AG04449 (cell line): ENCODE results near the gene LRRTM4.

Experiments
- CTCF ChIA-PET: fragments of 350-600 bp; formaldehyde crosslinking; extraction: SDS; loops from one replicate; lab custom pipeline; 2021; ENCODE audit warnings: antibody characterized with exemption; lab: Yijun Ruan, JAX
- POLR2A ChIA-PET: fragments of 400-600, 350-600 bp; formaldehyde crosslinking; extraction: SDS; loops from one replicate; lab custom pipeline; 2020; ENCODE audit warnings: antibody characterized with exemption, inconsistent platforms; lab: Yijun Ruan, JAX
- DNase-seq: peaks from one replicate; pipeline ENCODE4 v3.0.0-alpha.2; 2010; ENCODE audit warnings: low read depth, low spot score
- H3K4me3 ChIP-seq: 2 replicates; pipeline ENCODE4 v1.5.1; 2011; ENCODE audit warnings: low read depth, mild to moderate bottlenecking, control low read depth, low read length
- CTCF ChIP-seq: IDR thresholded peaks from one replicate; pipeline ENCODE4 v1.5.1; 2011; ENCODE audit warnings: mild to moderate bottlenecking, moderate library complexity, low read length, control low read depth, inconsistent platforms; ENCODE audit not compliant: insufficient read depth; ENCODE audit errors: missing control alignments

Gene LRRTM4

GRCh38 chr2:77309725-77310124 lies 212.5 kb downstream of the LRRTM4 start:
- POLR2A ChIA-PET, result no interaction called here
- no peak for TF ChIP-seq CTCF
- CTCF ChIA-PET, result no interaction called here
- no peak for DNase-seq
- H3K4me3 ChIP-seq, result no peak overlapping the region

GRCh38 chr2:77301441-77301840 lies 220.7 kb downstream of the LRRTM4 start:
- ChIA-PET CTCF (no interaction called here), POLR2A (no interaction called here)
- H3K4me3 ChIP-seq, result no peak overlapping the region
- no peak for TF ChIP-seq CTCF
- no peak for DNase-seq

- TF ChIP-seq CTCF, result no peak
- no peak for DNase-seq
- H3K4me3 ChIP-seq, result no peak overlapping the region
- CTCF ChIA-PET, result no interaction called here
- POLR2A ChIA-PET, result no interaction called here
These were observed 225.4 kb downstream of the LRRTM4 start for GRCh38 chr2:77296791-77297190.

GRCh38 chr2:77294474-77294873 lies 227.7 kb downstream of the LRRTM4 start:
- H3K4me3 ChIP-seq, result no peak overlapping the region
- no peak for TF ChIP-seq CTCF
- ChIA-PET POLR2A (no interaction called here), CTCF (no interaction called here)
- DNase-seq, result no peak

GRCh38 chr2:77284353-77284752 lies 237.8 kb downstream of the LRRTM4 start:
- TF ChIP-seq CTCF, result no peak
- H3K4me3 ChIP-seq, result no peak overlapping the region
- ChIA-PET CTCF (no interaction called here), POLR2A (no interaction called here)
- no peak for DNase-seq

GRCh38 chr2:77271262-77271661 lies 250.9 kb downstream of the LRRTM4 start:
- DNase-seq, result no peak
- CTCF ChIA-PET, result no interaction called here
- no peak overlapping the region for H3K4me3 ChIP-seq
- POLR2A ChIA-PET, result no interaction called here
- TF ChIP-seq CTCF, result no peak

- no peak for DNase-seq
- no peak overlapping the region for H3K4me3 ChIP-seq
- no peak for TF ChIP-seq CTCF
- ChIA-PET CTCF (no interaction called here), POLR2A (no interaction called here)
These were observed 251.7 kb downstream of the LRRTM4 start for GRCh38 chr2:77270433-77270832.
